Astrocyte (in vitro differentiated cells and primary cell): Measurements from ENCODE around the gene CCDC200. TPM values are rescaled to one million over a fixed set of nuclear protein-coding genes. Genes with fewer than 3 reads are reported as not detected.

Experiments
- DNase-seq: peaks from one replicate; pipeline ENCODE4 v3.0.0-alpha.2; 2010; ENCODE audit warnings: low read depth
- FAIRE-seq: peaks from 2 replicates; lab custom pipeline; 2011; peaks lifted over from hg19 to GRCh38; lab: Jason Lieb, UNC
- H2AFZ ChIP-seq: 2 replicates; pipeline ENCODE4 v1.6.0; 2012; ENCODE audit warnings: low read depth, low read length, inconsistent platforms
- H3K27ac ChIP-seq: 2 replicates; pipeline ENCODE4 v1.5.1; 2011; ENCODE audit warnings: low read depth, low read length, inconsistent platforms
- H3K27me3 ChIP-seq: 2 replicates; pipeline ENCODE4 v1.6.0; 2011; ENCODE audit warnings: low read length, inconsistent platforms; ENCODE audit not compliant: insufficient read depth
- H3K36me3 ChIP-seq: 2 replicates; pipeline ENCODE4 v1.5.1; 2011; ENCODE audit warnings: low read length, inconsistent platforms; ENCODE audit not compliant: insufficient read depth
- H3K4me1 ChIP-seq: 2 replicates; pipeline ENCODE4 v1.5.1; 2011; ENCODE audit warnings: low read length, inconsistent platforms; ENCODE audit not compliant: insufficient read depth
- H3K4me2 ChIP-seq: 2 replicates; pipeline ENCODE4 v1.6.0; 2012; ENCODE audit warnings: low read length, inconsistent platforms
- H3K4me3 ChIP-seq: 2 replicates; pipeline ENCODE4 v1.5.1; 2011; ENCODE audit warnings: low read depth, mild to moderate bottlenecking, low read length, inconsistent platforms; ENCODE audit not compliant: insufficient read depth
- H3K79me2 ChIP-seq: 2 replicates; pipeline ENCODE4 v1.6.0; 2012; ENCODE audit warnings: mild to moderate bottlenecking, low read length, inconsistent platforms; ENCODE audit not compliant: insufficient read depth
- H3K9ac ChIP-seq: 2 replicates; pipeline ENCODE4 v1.6.0; 2012; ENCODE audit warnings: mild to moderate bottlenecking, low read length, inconsistent platforms
- H3K9me3 ChIP-seq: 2 replicates; pipeline ENCODE4 v1.5.1; 2012; ENCODE audit warnings: low read depth, mild to moderate bottlenecking, low read length, inconsistent platforms; ENCODE audit not compliant: insufficient read depth
- H4K20me1 ChIP-seq: 2 replicates; pipeline ENCODE4 v1.6.0; 2012; ENCODE audit warnings: low read length, inconsistent platforms; ENCODE audit not compliant: insufficient read depth
- H3K27ac Mint-ChIP-seq: one replicate; pipeline ENCODE4 v1.8.0; 2021; ENCODE audit warnings: mild to moderate bottlenecking, mixed read lengths; ENCODE audit not compliant: unreplicated experiment
- H3K27me3 Mint-ChIP-seq: one replicate; pipeline ENCODE4 v1.8.0; 2021; ENCODE audit warnings: low read depth, mixed read lengths; ENCODE audit not compliant: unreplicated experiment
- H3K36me3 Mint-ChIP-seq: one replicate; pipeline ENCODE4 v1.8.0; 2021; ENCODE audit warnings: low read depth, mixed read lengths; ENCODE audit not compliant: unreplicated experiment
- H3K4me1 Mint-ChIP-seq: one replicate; pipeline ENCODE4 v1.8.0; 2021; ENCODE audit warnings: low read depth, mixed read lengths; ENCODE audit not compliant: unreplicated experiment
- H3K4me3 Mint-ChIP-seq: one replicate; pipeline ENCODE4 v1.8.0; 2021; ENCODE audit warnings: mild to moderate bottlenecking, moderate library complexity, mixed read lengths; ENCODE audit not compliant: unreplicated experiment
- H3K9me3 Mint-ChIP-seq: one replicate; pipeline ENCODE4 v1.8.0; 2021; ENCODE audit warnings: mild to moderate bottlenecking, mixed read lengths; ENCODE audit not compliant: unreplicated experiment
- EZH2 ChIP-seq: IDR thresholded peaks from 2 replicates; pipeline ENCODE4 v1.6.1; 2012; ENCODE audit warnings: mild to moderate bottlenecking, low read length, inconsistent platforms; ENCODE audit not compliant: insufficient read depth
- total RNA-seq: library from RNA; stranded (reverse); gene quantifications from 2 replicates; pipeline ENCODE4 v1.2.1, GENCODE V29; 2021
- TF ChIP-seq, protein P1 (sequence below): IDR thresholded peaks from 2 replicates; pipeline ENCODE4 v1.5.1; 2011; ENCODE audit warnings: low read depth, mild to moderate bottlenecking, inconsistent platforms, low read length, moderate library complexity; ENCODE audit not compliant: insufficient read depth

CCDC200 gene
- total RNA-seq, 1 donor from 2014 or later, result not detected

- DNase-seq (no peak), FAIRE-seq (no peak)
- Histone ChIP-seq H3K4me1 (no peaks in the 10 kb centered on the region), H3K4me3 (no peak overlapping the region), H3K36me3 (peaks cover 17% of the 10 kb centered on the region), H2AFZ (no peak overlapping the region), H3K79me2 (no peaks in the 10 kb centered on the region), H4K20me1 (no peaks in the 10 kb centered on the region), H3K27ac (no peak overlapping the region), H3K9ac (no peak overlapping the region), H3K27me3 (no peaks in the 10 kb centered on the region), H3K9me3 (no peaks in the 10 kb centered on the region), H3K4me2 (no peak overlapping the region)
- Mint-ChIP-seq H3K27ac (no peak overlapping the region), H3K4me1 (no peaks in the 10 kb centered on the region), H3K4me3 (no peak overlapping the region), H3K27me3 (no peaks in the 10 kb centered on the region), H3K9me3 (no peaks in the 10 kb centered on the region), H3K36me3 (peaks cover 2% of the 10 kb centered on the region)
- TF ChIP-seq, protein P1, sequence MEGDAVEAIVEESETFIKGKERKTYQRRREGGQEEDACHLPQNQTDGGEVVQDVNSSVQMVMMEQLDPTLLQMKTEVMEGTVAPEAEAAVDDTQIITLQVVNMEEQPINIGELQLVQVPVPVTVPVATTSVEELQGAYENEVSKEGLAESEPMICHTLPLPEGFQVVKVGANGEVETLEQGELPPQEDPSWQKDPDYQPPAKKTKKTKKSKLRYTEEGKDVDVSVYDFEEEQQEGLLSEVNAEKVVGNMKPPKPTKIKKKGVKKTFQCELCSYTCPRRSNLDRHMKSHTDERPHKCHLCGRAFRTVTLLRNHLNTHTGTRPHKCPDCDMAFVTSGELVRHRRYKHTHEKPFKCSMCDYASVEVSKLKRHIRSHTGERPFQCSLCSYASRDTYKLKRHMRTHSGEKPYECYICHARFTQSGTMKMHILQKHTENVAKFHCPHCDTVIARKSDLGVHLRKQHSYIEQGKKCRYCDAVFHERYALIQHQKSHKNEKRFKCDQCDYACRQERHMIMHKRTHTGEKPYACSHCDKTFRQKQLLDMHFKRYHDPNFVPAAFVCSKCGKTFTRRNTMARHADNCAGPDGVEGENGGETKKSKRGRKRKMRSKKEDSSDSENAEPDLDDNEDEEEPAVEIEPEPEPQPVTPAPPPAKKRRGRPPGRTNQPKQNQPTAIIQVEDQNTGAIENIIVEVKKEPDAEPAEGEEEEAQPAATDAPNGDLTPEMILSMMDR, result no peak
Observed at GRCh38 chr17:43183921-43184320, 44.5 kb downstream of the CCDC200 start.

- H3K4me1 Mint-ChIP-seq, result peaks cover 15% of the 10 kb centered on the region
- H3K36me3 Mint-ChIP-seq, result peaks cover 11% of the 10 kb centered on the region
- Histone ChIP-seq H3K4me1 (peaks cover 19% of the 10 kb centered on the region), H3K4me2 (peak overlapping the region; percentile 59), H3K79me2 (peaks cover 28% of the 10 kb centered on the region), H3K36me3 (peaks cover 27% of the 10 kb centered on the region), H3K4me3 (no peak overlapping the region), H3K27me3 (no peaks in the 10 kb centered on the region), H2AFZ (no peak overlapping the region), H3K9me3 (no peaks in the 10 kb centered on the region), H4K20me1 (peaks cover 8% of the 10 kb centered on the region), H3K9ac (peak overlapping the region; percentile 26), H3K27ac (no peak overlapping the region)
- H3K27me3 Mint-ChIP-seq, result no peaks in the 10 kb centered on the region
- DNase-seq (no peak), FAIRE-seq (no peak)
- H3K9me3 Mint-ChIP-seq, result no peaks in the 10 kb centered on the region
- no peak for TF ChIP-seq EZH2
- TF ChIP-seq, protein P1, result no peak
- no peak overlapping the region for H3K4me3 Mint-ChIP-seq
- H3K27ac Mint-ChIP-seq, result no peak overlapping the region
Observed at GRCh38 chr17:43176119-43176570, 52.3 kb downstream of the CCDC200 start.

DNA sequence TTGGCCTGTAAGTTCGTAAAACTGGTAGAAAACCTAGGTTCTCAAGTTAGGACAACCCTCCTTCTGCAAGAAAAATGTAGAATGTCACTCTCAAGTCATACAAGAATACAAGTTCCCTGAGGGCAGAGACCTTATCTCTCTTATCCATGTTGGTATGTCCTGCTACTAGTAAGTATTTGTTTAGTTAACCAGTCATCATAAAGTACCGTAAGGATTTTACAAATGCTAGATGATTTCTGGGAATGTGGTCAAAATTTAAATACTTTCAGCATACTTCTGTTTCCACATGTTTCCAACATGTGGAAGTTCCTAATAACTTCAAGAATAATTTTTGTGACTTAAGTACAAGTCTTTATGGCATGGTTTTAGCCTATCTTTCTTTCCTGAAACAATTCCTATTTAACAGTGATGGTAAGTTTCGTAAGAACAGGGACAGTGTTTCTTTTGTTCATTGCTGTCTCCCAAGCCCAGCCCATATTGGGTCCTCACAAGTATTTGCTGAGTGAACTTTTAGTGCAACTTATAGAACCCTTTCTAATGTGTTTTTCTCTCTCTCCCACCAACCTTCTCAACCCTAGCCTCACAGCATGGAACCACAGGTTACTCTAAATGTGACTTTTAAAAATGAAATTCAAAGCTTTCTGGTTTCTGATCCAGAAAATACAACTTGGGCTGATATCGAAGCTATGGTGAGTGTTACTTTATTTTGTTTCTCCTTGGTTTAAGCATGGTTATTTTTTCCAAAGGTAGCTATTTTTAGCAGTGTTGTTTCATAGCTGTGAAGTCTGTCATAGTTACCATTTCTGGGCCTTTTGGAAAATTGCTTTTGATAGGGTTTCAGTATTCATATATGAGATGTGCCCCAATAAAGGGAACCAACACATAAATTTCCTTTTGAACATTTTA lies 53.0 kb downstream of the CCDC200 start:
- Mint-ChIP-seq H3K27me3 (no peaks in the 10 kb centered on the region), H3K36me3 (peaks cover 11% of the 10 kb centered on the region), H3K4me3 (no peak overlapping the region), H3K4me1 (peaks cover 15% of the 10 kb centered on the region), H3K27ac (peak overlapping the region; percentile 37), H3K9me3 (no peaks in the 10 kb centered on the region)
- peak overlapping the region; percentile 57 for H3K27ac ChIP-seq
- H3K79me2 ChIP-seq, result peaks cover 28% of the 10 kb centered on the region
- peaks cover 23% of the 10 kb centered on the region for H3K4me1 ChIP-seq
- H3K9ac ChIP-seq, result peak overlapping the region; percentile 26
- no peaks in the 10 kb centered on the region for H3K27me3 ChIP-seq
- FAIRE-seq (peak; percentile 37), DNase-seq (peak; percentile 76)
- H3K9me3 ChIP-seq, result no peaks in the 10 kb centered on the region
- peaks cover 8% of the 10 kb centered on the region for H4K20me1 ChIP-seq
- peak overlapping the region; percentile 59 for H3K4me2 ChIP-seq
- peaks cover 24% of the 10 kb centered on the region for H3K36me3 ChIP-seq
- H2AFZ ChIP-seq, result no peak overlapping the region
- TF ChIP-seq, protein P1, result no peak
- TF ChIP-seq EZH2, result no peak
- no peak overlapping the region for H3K4me3 ChIP-seq
